Calu3 (cell line): ENCODE data around the gene PDGFB. TPM values are rescaled to one million over a fixed set of nuclear protein-coding genes. Genes with fewer than 3 reads are reported as not detected.
A peak's percentile ranks its signal among the peaks of the same experiment; 100 is the strongest.

Experiments
- BruUV-seq: library from RNA; stranded (reverse); fragments of 400-500 nt; replicated peaks from 2 replicates; lab custom pipeline; 2021; lab: Mats Ljungman, UMichigan
- CTCF ChIA-PET: fragments of 300-600 bp; sonication (Branson Sonifier 250); formaldehyde crosslinking; loops from one replicate; lab custom pipeline; 2022; ENCODE audit warnings: antibody characterized with exemption; lab: Charles Lee
- DNase-seq: peaks from one replicate; pipeline ENCODE4 v3.0.0; 2022
- H3K27ac Mint-ChIP-seq: one replicate; pipeline ENCODE4 v1.8.0; 2022; ENCODE audit warnings: mixed read lengths; ENCODE audit not compliant: unreplicated experiment
- H3K27me3 Mint-ChIP-seq: one replicate; pipeline ENCODE4 v1.8.0; 2022; ENCODE audit warnings: mixed read lengths; ENCODE audit not compliant: unreplicated experiment
- H3K36me3 Mint-ChIP-seq: one replicate; pipeline ENCODE4 v1.8.0; 2022; ENCODE audit warnings: mild to moderate bottlenecking, moderate library complexity, mixed read lengths; ENCODE audit not compliant: insufficient read depth, unreplicated experiment
- H3K4me1 Mint-ChIP-seq: one replicate; pipeline ENCODE4 v1.8.0; 2022; ENCODE audit warnings: mild to moderate bottlenecking, low read depth, mixed read lengths; ENCODE audit not compliant: unreplicated experiment
- H3K4me3 Mint-ChIP-seq: one replicate; pipeline ENCODE4 v1.8.0; 2022; ENCODE audit warnings: mild to moderate bottlenecking, low read depth, moderate library complexity, mixed read lengths; ENCODE audit not compliant: unreplicated experiment
- H3K9me3 Mint-ChIP-seq: one replicate; pipeline ENCODE4 v1.8.0; 2022; ENCODE audit warnings: low read depth, mixed read lengths; ENCODE audit not compliant: unreplicated experiment
- CTCF ChIP-seq: fragments of 200-600 bp; IDR thresholded peaks from one replicate; pipeline ENCODE4 v1.8.0; 2022; ENCODE audit warnings: antibody characterized with exemption; ENCODE audit not compliant: unreplicated experiment
- intact Hi-C: fragments of 100-400 bp; cut with micrococcal nuclease; formaldehyde crosslinking; loops from one replicate; pipeline ENCODE4 v1.10.0; 2022; ENCODE audit not compliant: unreplicated experiment
- total RNA-seq: library from RNA; stranded (reverse); gene quantifications from 2 replicates; pipeline ENCODE4 v1.2.3, GENCODE V29; 2022

The PDGFB gene
- total RNA-seq, 1 experiment from 2014 or later, result 25.9 TPM

GRCh38 chr22:39239561-39240423 lies 5.0 kb downstream of the PDGFB start:
- no peak for TF ChIP-seq CTCF
- CTCF ChIA-PET, result interaction anchor here (0.6 to 1.2 kb wide), 9 partner anchors 11 to 79 kb away, joined by 3 to 6 read pairs (median 4); partner anchors contain the start of gene RPL3
- H3K4me1 Mint-ChIP-seq, result peaks cover 69% of the 10 kb centered on the region
- no peaks in the 10 kb centered on the region for H3K9me3 Mint-ChIP-seq
- BruUV-seq, result no TSS peak
- DNase-seq, result peak; percentile 93
- peak overlapping the region; percentile 89 for H3K27ac Mint-ChIP-seq
- intact Hi-C loops, result loop anchor here (5.0 to 10.0 kb wide), 2 partner anchors 53 to 65 kb away; no protein-coding TSS in a partner anchor
- H3K4me3 Mint-ChIP-seq, result peak overlapping the region; percentile 96
- H3K36me3 Mint-ChIP-seq, result peaks cover 55% of the 10 kb centered on the region
- no peaks in the 10 kb centered on the region for H3K27me3 Mint-ChIP-seq

DNA sequence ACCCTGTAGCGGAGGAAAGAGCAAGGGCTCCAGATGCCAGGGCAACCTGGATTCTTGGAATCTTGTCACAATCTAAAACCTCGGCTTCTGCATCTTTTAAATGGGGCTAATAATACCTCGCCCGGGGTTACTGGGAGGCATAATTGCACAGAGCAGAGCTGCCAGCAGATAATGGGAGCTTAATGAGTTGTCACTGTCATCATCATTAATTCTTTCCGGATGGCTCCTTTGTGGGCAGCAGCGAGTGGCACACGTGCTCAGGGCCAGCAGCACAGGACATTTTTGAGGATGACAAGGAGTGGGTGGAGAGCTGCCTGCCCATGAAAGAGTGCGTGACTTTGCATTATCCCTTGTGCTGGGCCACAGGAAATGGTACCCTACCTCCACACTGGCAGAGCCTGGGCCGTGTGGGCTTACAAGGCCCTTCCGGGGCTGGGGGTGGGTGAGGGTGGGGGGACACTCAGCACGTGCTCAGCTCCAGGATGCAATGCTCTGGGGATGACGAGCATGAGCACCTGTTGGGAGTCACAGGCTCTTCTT lies 5.7 kb downstream of the PDGFB start:
- CTCF ChIA-PET, result interaction anchor here (0.9 to 1.2 kb wide), 7 partner anchors 24 to 77 kb away, joined by 3 to 6 read pairs (median 4); no protein-coding TSS in a partner anchor
- no peaks in the 10 kb centered on the region for H3K9me3 Mint-ChIP-seq
- peak overlapping the region; percentile 96 for H3K4me3 Mint-ChIP-seq
- intact Hi-C loops, result no loop called here
- peaks cover 69% of the 10 kb centered on the region for H3K4me1 Mint-ChIP-seq
- H3K27me3 Mint-ChIP-seq, result no peaks in the 10 kb centered on the region
- no peak for DNase-seq
- peaks cover 47% of the 10 kb centered on the region for H3K36me3 Mint-ChIP-seq
- no TSS peak for BruUV-seq
- TF ChIP-seq CTCF, result no peak
- H3K27ac Mint-ChIP-seq, result peak overlapping the region; percentile 89

- BruUV-seq, result no TSS peak
- CTCF ChIA-PET, result interaction anchor here (1.2 kb wide), 1 partner anchor 24 kb away, joined by 5 read pairs; no protein-coding TSS in a partner anchor
- Mint-ChIP-seq H3K27me3 (no peaks in the 10 kb centered on the region), H3K36me3 (peaks cover 44% of the 10 kb centered on the region), H3K4me1 (peaks cover 69% of the 10 kb centered on the region), H3K9me3 (no peaks in the 10 kb centered on the region), H3K4me3 (no peak overlapping the region), H3K27ac (no peak overlapping the region)
- TF ChIP-seq CTCF, result no peak
- DNase-seq, result no peak
- intact Hi-C loops, result no loop called here
These were observed 6.2 kb downstream of the PDGFB start for GRCh38 chr22:39238561-39238960.

DNA sequence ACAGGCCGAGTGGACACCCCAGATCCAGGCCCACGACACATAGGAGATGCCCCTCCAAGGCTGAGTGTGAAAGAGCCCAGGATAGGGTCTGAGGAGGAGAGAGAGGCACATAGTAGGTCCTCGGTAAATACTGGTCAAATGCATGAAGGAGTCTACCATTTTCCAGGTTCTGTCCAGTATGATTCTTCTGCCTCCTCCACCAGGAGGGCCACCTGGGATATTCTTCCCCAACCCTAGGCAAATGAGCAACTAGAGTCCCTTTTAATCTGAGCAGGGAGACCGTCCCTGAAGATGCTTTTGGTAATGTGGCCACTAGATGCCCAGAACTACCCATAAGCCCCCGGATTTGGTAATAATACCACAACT lies 6.7 kb downstream of the PDGFB start:
- no peak for DNase-seq
- Mint-ChIP-seq H3K27me3 (no peaks in the 10 kb centered on the region), H3K36me3 (peaks cover 42% of the 10 kb centered on the region), H3K9me3 (no peaks in the 10 kb centered on the region), H3K27ac (no peak overlapping the region), H3K4me1 (peaks cover 69% of the 10 kb centered on the region), H3K4me3 (no peak overlapping the region)
- no peak for TF ChIP-seq CTCF
- intact Hi-C loops, result no loop called here
- no TSS peak for BruUV-seq
- CTCF ChIA-PET, result interaction anchor here (1.0 kb wide), 1 partner anchor 68 kb away, joined by 5 read pairs; no protein-coding TSS in a partner anchor
